H1 (cell line): ENCODE data around the gene IFNL1. TPM values are rescaled to one million over a fixed set of nuclear protein-coding genes. Genes with fewer than 3 reads are reported as not detected.

Experiments used
- ASH2L ChIP-seq: fragments of 200-600, 300-600 bp; sonication (generic); IDR thresholded peaks from one replicate; pipeline ENCODE4 v1.7.1; 2017; ENCODE audit warnings: low read length
- BACH1 ChIP-seq: IDR thresholded peaks from 2 replicates; pipeline ENCODE4 v1.6.1; 2012; ENCODE audit warnings: low read length, improper control_type of control experiment
- CBX8 ChIP-seq: fragments of 300-800, 300-1000 bp; sonication (generic); IDR thresholded peaks from 2 replicates; pipeline ENCODE4 v1.7.1; 2016; ENCODE audit warnings: low read depth, low read length, borderline replicate concordance
- CHD7 ChIP-seq: fragments of 300-600 bp; sonication (generic); IDR thresholded peaks from 2 replicates; pipeline ENCODE4 v1.7.1; 2012; ENCODE audit warnings: low read length, moderate library complexity, mild to moderate bottlenecking, inconsistent platforms; ENCODE audit not compliant: insufficient replicate concordance
- FOSL1 ChIP-seq: IDR thresholded peaks from 2 replicates; pipeline ENCODE4 v1.6.1; 2011; ENCODE audit warnings: mild to moderate bottlenecking, low read depth, low read length, moderate library complexity; ENCODE audit not compliant: insufficient read depth
- HDAC2 ChIP-seq, 2 experiments: fragments of 300-600 bp in 1 of 2; sonication (generic) in 1 of 2; IDR thresholded peaks; 2 replicates each; pipeline ENCODE4 v1.6.1; 2011 to 2012; ENCODE audit warnings: low read depth in 2 of 2, low read length in 2 of 2, mild to moderate bottlenecking in 2 of 2, moderate library complexity in 2 of 2, borderline replicate concordance in 1 of 2, inconsistent platforms in 1 of 2
- KDM4A ChIP-seq: IDR thresholded peaks from one replicate; pipeline ENCODE4 v1.7.1; 2012; ENCODE audit warnings: low read depth, mild to moderate bottlenecking, moderate library complexity, low read length, inconsistent platforms; ENCODE audit not compliant: severe bottlenecking
- MAFK ChIP-seq: IDR thresholded peaks from 2 replicates; pipeline ENCODE4 v1.6.1; 2012; ENCODE audit warnings: low read depth, mild to moderate bottlenecking, improper control_type of control experiment, low read length
- POLR2AphosphoS5 ChIP-seq: IDR thresholded peaks from 2 replicates; pipeline ENCODE4 v1.6.1; 2011; ENCODE audit warnings: low read depth, low read length
- SIRT6 ChIP-seq: IDR thresholded peaks from one replicate; pipeline ENCODE4 v1.7.1; 2012; ENCODE audit warnings: low read length, inconsistent platforms
- TEAD4 ChIP-seq: IDR thresholded peaks from 2 replicates; pipeline ENCODE4 v1.6.1; 2012; ENCODE audit warnings: low read depth, low read length, inconsistent platforms, mixed read lengths
- polyA plus RNA-seq, 7 experiments: library from polyadenylated mRNA; depleted of rRNA in 3 of 7; stranded (reverse) in 5 of 7; unstranded in 2 of 7; fragments of >200 nt in 5 of 7; fragments of 200-250 nt in 2 of 7; gene quantifications; 1 replicate in 5 of 7; 2 replicates in 1 of 7; 4 replicates in 1 of 7; pipeline versions ENCODE4 v1.2.1 to v1.2.3, GENCODE V29; 2011 to 2013; ENCODE audit warnings: missing spikeins in 2 of 7, mixed read lengths in 2 of 7
- total RNA-seq: library from RNA; stranded (reverse); fragmentation: NEBNext Ultra II Directional; extraction: Animal tissue kit (Norgen Biotek cat#: 25700); gene quantifications from 2 replicates; pipeline ENCODE4 v1.2.1, GENCODE V29; 2021

Gene IFNL1
- total and polyA plus RNA-seq, 2 of the 8 experiments (the other 6 are each of a cell fraction or from before 2014, with no cell fraction given): not detected

GRCh38 chr19:39307822-39308530, 11.8 kb downstream of the IFNL1 start (continued):
- TF ChIP-seq CHD7 (no peak), KDM4A (peak; percentile 61), ASH2L (no peak), FOSL1 (no peak), HDAC2 (IDR thresholded peaks at IDR 0.05; ENCODE audit: borderline replicate concordance in 1 of 2, low read depth in 2 of 2, low read length in 2 of 2) (no peak), CBX8 (no peak), SIRT6 (no peak), POLR2AphosphoS5 (peak; percentile 8; the same call in 1 of the 2 replicates), BACH1 (no peak), TEAD4 (no peak), MAFK (no peak)
